ENCODE measurements around the gene UST. TPM values are rescaled to one million over a fixed set of nuclear protein-coding genes. Genes with fewer than 3 reads are reported as not detected.

UST gene
- polyA plus RNA-seq, 1 donor from 2014 or later: 7.5 TPM

DNA sequence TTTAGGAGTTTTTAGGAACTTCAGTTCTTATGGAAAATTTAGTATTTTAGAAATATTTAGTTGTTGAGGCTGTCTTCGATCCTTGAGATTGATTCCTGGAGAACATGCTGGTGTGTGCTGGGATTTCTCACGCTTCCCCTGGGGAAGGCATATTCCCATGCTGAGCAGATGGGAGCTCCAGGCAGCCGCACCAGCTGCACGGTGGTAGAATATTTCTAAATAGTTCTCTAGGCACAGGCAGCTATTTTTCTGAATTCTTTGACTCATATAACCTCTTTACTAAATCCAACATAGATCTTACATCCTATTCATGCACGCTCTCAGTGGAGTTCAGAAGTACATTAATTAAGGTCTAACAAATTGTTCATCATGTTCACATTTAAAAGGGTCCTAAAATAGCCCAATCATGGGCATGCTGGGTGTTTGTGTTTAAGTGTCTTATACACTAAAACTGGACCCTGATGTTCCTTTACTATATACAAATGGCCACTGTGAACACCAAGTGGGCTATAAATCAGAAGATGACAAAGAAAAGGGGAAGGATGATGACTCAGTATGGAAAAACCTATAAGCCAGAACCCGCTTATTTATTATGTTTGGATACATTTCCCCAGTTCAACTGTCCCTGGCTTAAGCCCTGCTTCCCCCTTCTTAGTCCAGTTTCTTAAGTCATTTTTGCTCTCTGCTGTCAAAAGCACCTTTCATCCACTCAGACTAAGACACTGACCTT is 138.5 kb downstream of the UST start:
- no peak overlapping the region for H3K4me3 ChIP-seq (ENCODE audit: low read length)
- no peaks in the 10 kb centered on the region for H4K20me1 ChIP-seq (ENCODE audit: insufficient read depth)
- no peak overlapping the region for H2AFZ ChIP-seq (ENCODE audit: low read depth, low read length)
- no peak overlapping the region for H3K4me2 ChIP-seq (ENCODE audit: low read length)
- H3K27ac ChIP-seq (ENCODE audit: low read length): no peak overlapping the region
- H3K36me3 ChIP-seq (ENCODE audit: insufficient read depth, low read length): no peaks in the 10 kb centered on the region
- H3K9me3 ChIP-seq (ENCODE audit: low read length): no peaks in the 10 kb centered on the region
- no peak overlapping the region for H3K9ac ChIP-seq (ENCODE audit: low read length)
- no peaks in the 10 kb centered on the region for H3K79me2 ChIP-seq (replicated peaks; ENCODE audit: insufficient read depth, low read length)
- no peaks in the 10 kb centered on the region for H3K9me2 ChIP-seq (ENCODE audit: insufficient read depth, low read length)
- TF ChIP-seq POLR2AphosphoS5 (IDR thresholded peaks at IDR 0.05): no peak
- no peak for TF ChIP-seq EP300 (conservative IDR thresholded peaks at IDR 0.05; ENCODE audit: poor library complexity, severe bottlenecking)
- no peak for TF ChIP-seq EZH2 (IDR thresholded peaks at IDR 0.05; ENCODE audit: borderline replicate concordance, insufficient read depth, low read length, poor library complexity, severe bottlenecking)
- TF ChIP-seq MXI1 (conservative IDR thresholded peaks at IDR 0.05; ENCODE audit: poor library complexity, severe bottlenecking): no peak
- TF ChIP-seq, protein P1, sequence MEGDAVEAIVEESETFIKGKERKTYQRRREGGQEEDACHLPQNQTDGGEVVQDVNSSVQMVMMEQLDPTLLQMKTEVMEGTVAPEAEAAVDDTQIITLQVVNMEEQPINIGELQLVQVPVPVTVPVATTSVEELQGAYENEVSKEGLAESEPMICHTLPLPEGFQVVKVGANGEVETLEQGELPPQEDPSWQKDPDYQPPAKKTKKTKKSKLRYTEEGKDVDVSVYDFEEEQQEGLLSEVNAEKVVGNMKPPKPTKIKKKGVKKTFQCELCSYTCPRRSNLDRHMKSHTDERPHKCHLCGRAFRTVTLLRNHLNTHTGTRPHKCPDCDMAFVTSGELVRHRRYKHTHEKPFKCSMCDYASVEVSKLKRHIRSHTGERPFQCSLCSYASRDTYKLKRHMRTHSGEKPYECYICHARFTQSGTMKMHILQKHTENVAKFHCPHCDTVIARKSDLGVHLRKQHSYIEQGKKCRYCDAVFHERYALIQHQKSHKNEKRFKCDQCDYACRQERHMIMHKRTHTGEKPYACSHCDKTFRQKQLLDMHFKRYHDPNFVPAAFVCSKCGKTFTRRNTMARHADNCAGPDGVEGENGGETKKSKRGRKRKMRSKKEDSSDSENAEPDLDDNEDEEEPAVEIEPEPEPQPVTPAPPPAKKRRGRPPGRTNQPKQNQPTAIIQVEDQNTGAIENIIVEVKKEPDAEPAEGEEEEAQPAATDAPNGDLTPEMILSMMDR (IDR thresholded peaks at IDR 0.05; ENCODE audit: poor library complexity, severe bottlenecking): no peak
- TF ChIP-seq SMC3 (conservative IDR thresholded peaks at IDR 0.05; ENCODE audit: poor library complexity): no peak
- no peak for TF ChIP-seq RAD21 (conservative IDR thresholded peaks at IDR 0.05)
- TF ChIP-seq, protein P2, sequence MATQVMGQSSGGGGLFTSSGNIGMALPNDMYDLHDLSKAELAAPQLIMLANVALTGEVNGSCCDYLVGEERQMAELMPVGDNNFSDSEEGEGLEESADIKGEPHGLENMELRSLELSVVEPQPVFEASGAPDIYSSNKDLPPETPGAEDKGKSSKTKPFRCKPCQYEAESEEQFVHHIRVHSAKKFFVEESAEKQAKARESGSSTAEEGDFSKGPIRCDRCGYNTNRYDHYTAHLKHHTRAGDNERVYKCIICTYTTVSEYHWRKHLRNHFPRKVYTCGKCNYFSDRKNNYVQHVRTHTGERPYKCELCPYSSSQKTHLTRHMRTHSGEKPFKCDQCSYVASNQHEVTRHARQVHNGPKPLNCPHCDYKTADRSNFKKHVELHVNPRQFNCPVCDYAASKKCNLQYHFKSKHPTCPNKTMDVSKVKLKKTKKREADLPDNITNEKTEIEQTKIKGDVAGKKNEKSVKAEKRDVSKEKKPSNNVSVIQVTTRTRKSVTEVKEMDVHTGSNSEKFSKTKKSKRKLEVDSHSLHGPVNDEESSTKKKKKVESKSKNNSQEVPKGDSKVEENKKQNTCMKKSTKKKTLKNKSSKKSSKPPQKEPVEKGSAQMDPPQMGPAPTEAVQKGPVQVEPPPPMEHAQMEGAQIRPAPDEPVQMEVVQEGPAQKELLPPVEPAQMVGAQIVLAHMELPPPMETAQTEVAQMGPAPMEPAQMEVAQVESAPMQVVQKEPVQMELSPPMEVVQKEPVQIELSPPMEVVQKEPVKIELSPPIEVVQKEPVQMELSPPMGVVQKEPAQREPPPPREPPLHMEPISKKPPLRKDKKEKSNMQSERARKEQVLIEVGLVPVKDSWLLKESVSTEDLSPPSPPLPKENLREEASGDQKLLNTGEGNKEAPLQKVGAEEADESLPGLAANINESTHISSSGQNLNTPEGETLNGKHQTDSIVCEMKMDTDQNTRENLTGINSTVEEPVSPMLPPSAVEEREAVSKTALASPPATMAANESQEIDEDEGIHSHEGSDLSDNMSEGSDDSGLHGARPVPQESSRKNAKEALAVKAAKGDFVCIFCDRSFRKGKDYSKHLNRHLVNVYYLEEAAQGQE (IDR thresholded peaks at IDR 0.05; ENCODE audit: borderline replicate concordance): no peak
- no peak for TF ChIP-seq TAF1 (IDR thresholded peaks at IDR 0.05; ENCODE audit: low read depth)
- H3K27me3 ChIP-seq (ENCODE audit: insufficient read depth, low read depth, low read length): no peaks in the 10 kb centered on the region
- H3F3A ChIP-seq (ENCODE audit: insufficient read depth, low read length, poor library complexity, severe bottlenecking): no peaks in the 10 kb centered on the region

DNA sequence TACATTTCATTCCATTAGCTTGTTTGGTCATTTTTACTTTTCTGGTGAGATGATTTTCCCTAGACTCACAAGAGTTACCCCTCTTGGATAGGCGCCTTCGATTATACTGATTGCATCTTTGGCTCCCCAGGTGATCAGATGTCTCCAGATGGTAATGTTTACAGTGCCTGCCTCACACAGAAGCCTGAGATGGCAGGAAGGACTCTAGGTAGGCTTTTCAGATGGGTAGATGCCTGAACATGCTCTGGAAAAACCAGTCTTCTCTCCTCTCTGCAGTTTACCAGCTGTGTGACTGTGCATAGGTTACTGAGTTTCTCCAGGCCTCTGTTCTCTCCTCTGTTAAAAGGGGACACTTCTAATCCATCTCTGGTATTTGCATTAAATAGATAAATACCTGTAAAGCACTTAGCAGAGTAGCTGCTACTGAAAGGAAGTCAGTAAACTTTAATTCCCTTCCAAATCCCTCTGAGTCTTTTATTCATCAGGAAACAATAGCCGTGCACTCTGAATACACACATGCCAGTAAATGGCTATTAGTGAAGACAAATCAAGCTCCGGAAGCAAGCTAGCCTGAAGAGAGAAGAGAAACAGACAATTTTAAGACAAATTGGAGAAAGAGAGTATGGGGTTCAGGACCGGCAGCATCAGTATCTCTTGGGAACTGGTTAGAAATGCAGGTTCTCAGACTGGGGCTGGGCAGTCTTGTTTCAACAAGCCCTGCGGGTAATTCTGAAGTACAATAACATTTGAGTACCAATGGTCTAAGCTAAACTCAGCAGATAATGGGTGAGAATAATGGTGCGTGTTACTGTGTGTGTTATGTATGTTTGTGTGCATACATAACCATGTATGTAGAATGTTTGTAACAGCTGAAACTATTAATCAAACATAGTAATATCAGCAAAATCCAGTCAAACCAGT is 139.4 kb downstream of the UST start:
- H3F3A ChIP-seq (ENCODE audit: insufficient read depth, low read length, poor library complexity, severe bottlenecking): no peaks in the 10 kb centered on the region
- H3K36me3 ChIP-seq (ENCODE audit: insufficient read depth, low read length): no peaks in the 10 kb centered on the region
- no peaks in the 10 kb centered on the region for H3K27me3 ChIP-seq (ENCODE audit: insufficient read depth, low read depth, low read length)
- no peak overlapping the region for H3K27ac ChIP-seq (ENCODE audit: low read length)
- H2AFZ ChIP-seq (ENCODE audit: low read depth, low read length): no peak overlapping the region
- no peaks in the 10 kb centered on the region for H3K79me2 ChIP-seq (replicated peaks; ENCODE audit: insufficient read depth, low read length)
- no peaks in the 10 kb centered on the region for H3K9me2 ChIP-seq (ENCODE audit: insufficient read depth, low read length)
- H3K4me2 ChIP-seq (ENCODE audit: low read length): no peak overlapping the region
- no peak overlapping the region for H3K9ac ChIP-seq (ENCODE audit: low read length)
- no peaks in the 10 kb centered on the region for H4K20me1 ChIP-seq (ENCODE audit: insufficient read depth)
- no peaks in the 10 kb centered on the region for H3K9me3 ChIP-seq (ENCODE audit: low read length)
- TF ChIP-seq SMC3 (conservative IDR thresholded peaks at IDR 0.05; ENCODE audit: poor library complexity) (no peak), RAD21 (conservative IDR thresholded peaks at IDR 0.05) (no peak), EP300 (conservative IDR thresholded peaks at IDR 0.05; ENCODE audit: poor library complexity, severe bottlenecking) (no peak), MXI1 (conservative IDR thresholded peaks at IDR 0.05; ENCODE audit: poor library complexity, severe bottlenecking) (no peak), TAF1 (IDR thresholded peaks at IDR 0.05; ENCODE audit: low read depth) (no peak), POLR2AphosphoS5 (IDR thresholded peaks at IDR 0.05) (no peak), EZH2 (IDR thresholded peaks at IDR 0.05; ENCODE audit: borderline replicate concordance, insufficient read depth, low read length, poor library complexity, severe bottlenecking) (no peak)
- TF ChIP-seq, protein P1 (IDR thresholded peaks at IDR 0.05; ENCODE audit: poor library complexity, severe bottlenecking): no peak
- TF ChIP-seq, protein P2 (IDR thresholded peaks at IDR 0.05; ENCODE audit: borderline replicate concordance): no peak
- H3K4me3 ChIP-seq (ENCODE audit: low read length): no peak overlapping the region
